ENCODE measurements around the gene MAGI1.

Gene MAGI1

GRCh38 chr3:65674226-65674625, 364.5 kb downstream of the MAGI1 start:
- H3K9me3 ChIP-seq: no peaks in the 10 kb centered on the region
- no peak overlapping the region for H3K27ac ChIP-seq
- TF ChIP-seq CTCF (IDR thresholded peaks at IDR 0.05): no peak
- no peak overlapping the region for H3K4me3 ChIP-seq (ENCODE audit: low read depth in 1 of 2, low read length in 1 of 2)
- H3K36me3 ChIP-seq: no peaks in the 10 kb centered on the region
- H3K27me3 ChIP-seq: no peaks in the 10 kb centered on the region
- no peaks in the 10 kb centered on the region for H3K4me1 ChIP-seq (ENCODE audit: control insufficient read depth in 1 of 2, insufficient read depth in 1 of 2, low read depth in 1 of 2, low read length in 1 of 2)

GRCh38 chr3:65672871-65673815, 365.6 kb downstream of the MAGI1 start:
- no peak for TF ChIP-seq CTCF (IDR thresholded peaks at IDR 0.05)
- H3K36me3 ChIP-seq: no peaks in the 10 kb centered on the region
- no peaks in the 10 kb centered on the region for H3K4me1 ChIP-seq (ENCODE audit: control insufficient read depth in 1 of 2, insufficient read depth in 1 of 2, low read depth in 1 of 2, low read length in 1 of 2)
- H3K27ac ChIP-seq: no peak overlapping the region
- no peaks in the 10 kb centered on the region for H3K9me3 ChIP-seq
- H3K27me3 ChIP-seq: no peaks in the 10 kb centered on the region
- H3K4me3 ChIP-seq (ENCODE audit: low read depth in 1 of 2, low read length in 1 of 2): no peak overlapping the region

- TF ChIP-seq CTCF (IDR thresholded peaks at IDR 0.05): no peak
- Histone ChIP-seq H3K36me3 (no peaks in the 10 kb centered on the region), H3K9me3 (no peaks in the 10 kb centered on the region), H3K27me3 (no peaks in the 10 kb centered on the region), H3K4me3 (ENCODE audit: low read depth in 1 of 2, low read length in 1 of 2) (no peak overlapping the region), H3K27ac (no peak overlapping the region), H3K4me1 (ENCODE audit: control insufficient read depth in 1 of 2, insufficient read depth in 1 of 2, low read depth in 1 of 2, low read length in 1 of 2) (no peaks in the 10 kb centered on the region)
Measured at GRCh38 chr3:65672061-65672460, 366.7 kb downstream of the MAGI1 start.

GRCh38 chr3:65671004-65671403, 367.7 kb downstream of the MAGI1 start:
- Histone ChIP-seq H3K9me3 (no peaks in the 10 kb centered on the region), H3K27ac (no peak overlapping the region), H3K27me3 (no peaks in the 10 kb centered on the region), H3K36me3 (no peaks in the 10 kb centered on the region), H3K4me1 (ENCODE audit: control insufficient read depth in 1 of 2, insufficient read depth in 1 of 2, low read depth in 1 of 2, low read length in 1 of 2) (no peaks in the 10 kb centered on the region), H3K4me3 (ENCODE audit: low read depth in 1 of 2, low read length in 1 of 2) (no peak overlapping the region)
- no peak for TF ChIP-seq CTCF (IDR thresholded peaks at IDR 0.05)

GRCh38 chr3:65669163-65669875, 369.4 kb downstream of the MAGI1 start:
- H3K4me3 ChIP-seq (ENCODE audit: low read depth in 1 of 2, low read length in 1 of 2): no peak overlapping the region
- no peak for TF ChIP-seq CTCF (IDR thresholded peaks at IDR 0.05)
- H3K4me1 ChIP-seq (ENCODE audit: control insufficient read depth in 1 of 2, insufficient read depth in 1 of 2, low read depth in 1 of 2, low read length in 1 of 2): no peaks in the 10 kb centered on the region
- H3K27me3 ChIP-seq: no peaks in the 10 kb centered on the region
- H3K36me3 ChIP-seq: no peaks in the 10 kb centered on the region
- H3K27ac ChIP-seq: no peak overlapping the region
- H3K9me3 ChIP-seq: no peaks in the 10 kb centered on the region

Measured in neutrophil (primary cell).